PC-3 (cell line): ENCODE data around the gene NAP1L4.

ENCODE experiments used
- EZH2 ChIP-seq: fragments of 300-600 bp; sonication (generic); IDR thresholded peaks from one replicate; pipeline ENCODE4 v1.6.1; 2017; ENCODE audit warnings: antibody characterized with exemption, mild to moderate bottlenecking, low read length; ENCODE audit not compliant: unreplicated experiment
- TF ChIP-seq, protein P1 (sequence below): fragments of 300-600 bp; sonication (generic); conservative IDR thresholded peaks from 2 replicates; pipeline ENCODE4 v1.5.1; 2017; ENCODE audit warnings: antibody characterized with exemption, low read depth, mild to moderate bottlenecking, low read length

DNA sequence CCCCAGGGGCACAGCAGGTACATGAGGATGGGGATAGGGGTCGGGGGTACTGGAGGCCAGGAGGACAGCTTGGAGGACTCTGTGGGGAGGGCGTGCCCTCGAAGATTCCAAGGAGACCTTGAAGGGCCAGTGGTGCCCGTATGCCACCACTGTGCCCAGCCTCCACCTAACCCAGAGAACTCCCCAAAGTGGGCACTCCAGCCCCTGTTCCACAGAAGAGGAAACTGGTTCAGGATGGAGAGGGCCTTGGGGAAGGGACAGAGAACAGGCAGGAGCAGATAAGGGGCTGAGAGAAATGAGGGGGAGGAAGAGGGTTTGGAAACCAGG, 60.7 kb downstream of the NAP1L4 start:
- TF ChIP-seq, protein P1, sequence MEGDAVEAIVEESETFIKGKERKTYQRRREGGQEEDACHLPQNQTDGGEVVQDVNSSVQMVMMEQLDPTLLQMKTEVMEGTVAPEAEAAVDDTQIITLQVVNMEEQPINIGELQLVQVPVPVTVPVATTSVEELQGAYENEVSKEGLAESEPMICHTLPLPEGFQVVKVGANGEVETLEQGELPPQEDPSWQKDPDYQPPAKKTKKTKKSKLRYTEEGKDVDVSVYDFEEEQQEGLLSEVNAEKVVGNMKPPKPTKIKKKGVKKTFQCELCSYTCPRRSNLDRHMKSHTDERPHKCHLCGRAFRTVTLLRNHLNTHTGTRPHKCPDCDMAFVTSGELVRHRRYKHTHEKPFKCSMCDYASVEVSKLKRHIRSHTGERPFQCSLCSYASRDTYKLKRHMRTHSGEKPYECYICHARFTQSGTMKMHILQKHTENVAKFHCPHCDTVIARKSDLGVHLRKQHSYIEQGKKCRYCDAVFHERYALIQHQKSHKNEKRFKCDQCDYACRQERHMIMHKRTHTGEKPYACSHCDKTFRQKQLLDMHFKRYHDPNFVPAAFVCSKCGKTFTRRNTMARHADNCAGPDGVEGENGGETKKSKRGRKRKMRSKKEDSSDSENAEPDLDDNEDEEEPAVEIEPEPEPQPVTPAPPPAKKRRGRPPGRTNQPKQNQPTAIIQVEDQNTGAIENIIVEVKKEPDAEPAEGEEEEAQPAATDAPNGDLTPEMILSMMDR: no peak
- no peak for TF ChIP-seq EZH2
